GM18907 (cell line): Measurements from ENCODE around the gene PLD1.

Source experiments
- ATAC-seq: cut with Tn5 transposase; IDR thresholded peaks from one replicate; pipeline ENCODE4 v1.9.1; 2021; ENCODE audit warnings: mild to moderate bottlenecking, moderate library complexity; ENCODE audit not compliant: unreplicated experiment

The PLD1 gene

GRCh38 chr3:171678971-171679492 lies 131.3 kb downstream of the PLD1 start:
- ATAC-seq = no peak

GRCh38 chr3:171677706-171678105 lies 132.6 kb downstream of the PLD1 start:
- no peak for ATAC-seq

GRCh38 chr3:171676601-171677175 lies 133.6 kb downstream of the PLD1 start:
- no peak for ATAC-seq

- ATAC-seq = no peak
Observed at GRCh38 chr3:171673951-171674350, 136.3 kb downstream of the PLD1 start.

- ATAC-seq = no peak
Observed at GRCh38 chr3:171672538-171672937, 137.7 kb downstream of the PLD1 start.

- no peak for ATAC-seq
Observed at GRCh38 chr3:171672124-171672523, 138.2 kb downstream of the PLD1 start.

- no peak for ATAC-seq
Observed at GRCh38 chr3:171671709-171672108, 138.6 kb downstream of the PLD1 start.

GRCh38 chr3:171666516-171666915 lies 143.8 kb downstream of the PLD1 start:
- ATAC-seq = no peak

- ATAC-seq = no peak
Observed at GRCh38 chr3:171663805-171664204, 146.5 kb downstream of the PLD1 start.

GRCh38 chr3:171661484-171661883 lies 148.8 kb downstream of the PLD1 start:
- no peak for ATAC-seq

GRCh38 chr3:171660188-171660587 lies 150.1 kb downstream of the PLD1 start:
- no peak for ATAC-seq

- no peak for ATAC-seq
Observed at GRCh38 chr3:171658841-171659240, 151.4 kb downstream of the PLD1 start.

- no peak for ATAC-seq
Observed at GRCh38 chr3:171654809-171655208, 155.5 kb downstream of the PLD1 start.

- ATAC-seq = no peak
Observed at GRCh38 chr3:171654326-171654725, 156.0 kb downstream of the PLD1 start.

- ATAC-seq = no peak
Observed at GRCh38 chr3:171653701-171654100, 156.6 kb downstream of the PLD1 start.

GRCh38 chr3:171652932-171653331 lies 157.4 kb downstream of the PLD1 start:
- no peak for ATAC-seq

GRCh38 chr3:171649911-171650592 lies 160.2 kb downstream of the PLD1 start:
- ATAC-seq = no peak

GRCh38 chr3:171649267-171649666 lies 161.0 kb downstream of the PLD1 start:
- no peak for ATAC-seq

GRCh38 chr3:171648069-171648468 lies 162.2 kb downstream of the PLD1 start:
- ATAC-seq = no peak

GRCh38 chr3:171646357-171647133 lies 163.7 kb downstream of the PLD1 start:
- no peak for ATAC-seq

- no peak for ATAC-seq
Observed at GRCh38 chr3:171644681-171645080, 165.6 kb downstream of the PLD1 start.

GRCh38 chr3:171643681-171644080 lies 166.6 kb downstream of the PLD1 start:
- no peak for ATAC-seq
